HG03439 (cell line): ENCODE results near the gene KRT39.
"Not testable (repeated sequence)": the region's sequence is repeated elsewhere in the genome, so short reads cannot be mapped to it uniquely, and the experiment has no call there.

ENCODE experiments used
- ATAC-seq: cut with Tn5 transposase; IDR thresholded peaks from one replicate; pipeline ENCODE4 v1.9.1; 2021; ENCODE audit warnings: mild to moderate bottlenecking, moderate library complexity; ENCODE audit not compliant: unreplicated experiment

The KRT39 gene

GRCh38 chr17:40966848-40967247 is at the start of gene KRT39:
Gene KRT39, minus strand, starts transcription at chr17:40966948. Its CDS starts 92 bp downstream, at chr17:40966856.
- no peak for ATAC-seq

- ATAC-seq: no peak
Observed at GRCh38 chr17:41015454-41015853, 48.7 kb upstream of the KRT39 start.

- no peak for ATAC-seq
Observed at GRCh38 chr17:41013606-41014005, 46.9 kb upstream of the KRT39 start.

- no peak for ATAC-seq
Observed at GRCh38 chr17:41013181-41013580, 46.4 kb upstream of the KRT39 start.

- no peak for ATAC-seq
Observed at GRCh38 chr17:41012326-41013120, 45.8 kb upstream of the KRT39 start.

GRCh38 chr17:41010441-41010840 is 43.7 kb upstream of the KRT39 start:
- no peak for ATAC-seq

GRCh38 chr17:41009936-41010335 is 43.2 kb upstream of the KRT39 start:
- ATAC-seq: no peak

- ATAC-seq: no peak
Observed at GRCh38 chr17:41009301-41009760, 42.6 kb upstream of the KRT39 start.

- ATAC-seq: no peak
Observed at GRCh38 chr17:41008811-41009210, 42.1 kb upstream of the KRT39 start, which contains the start of gene KRTAP3-1. Gene KRTAP3-1, minus strand, starts transcription at chr17:41009128. Its CDS starts 54 bp downstream, at chr17:41009074.

GRCh38 chr17:41004397-41004796 is 37.6 kb upstream of the KRT39 start:
- no peak for ATAC-seq

GRCh38 chr17:41003926-41004325 is 37.2 kb upstream of the KRT39 start:
- no peak for ATAC-seq

- no peak for ATAC-seq
Observed at GRCh38 chr17:41002814-41003213, 36.1 kb upstream of the KRT39 start.

- ATAC-seq: no peak
Observed at GRCh38 chr17:41001795-41002194, 35.0 kb upstream of the KRT39 start.

GRCh38 chr17:40999563-40999962 is 32.8 kb upstream of the KRT39 start, which contains the start of gene KRTAP3-2:
Gene KRTAP3-2, minus strand, starts transcription at chr17:40999906. Its CDS starts 53 bp downstream, at chr17:40999853.
- not testable (repeated sequence) for ATAC-seq

- ATAC-seq: no peak
Observed at GRCh38 chr17:40997361-40997760, 30.6 kb upstream of the KRT39 start.

- ATAC-seq: no peak
Observed at GRCh38 chr17:40996829-40997228, 30.1 kb upstream of the KRT39 start.

GRCh38 chr17:40995116-40995515 is 28.4 kb upstream of the KRT39 start:
- no peak for ATAC-seq

GRCh38 chr17:40993839-40994238 is 27.1 kb upstream of the KRT39 start, which contains the start of gene KRTAP3-3:
Gene KRTAP3-3, minus strand, starts transcription at chr17:40994164. Its CDS starts 67 bp downstream, at chr17:40994097.
- no peak for ATAC-seq

GRCh38 chr17:40993084-40993483 is 26.3 kb upstream of the KRT39 start:
- no peak for ATAC-seq

GRCh38 chr17:40992666-40993065 is 25.9 kb upstream of the KRT39 start:
- ATAC-seq: no peak

- no peak for ATAC-seq
Observed at GRCh38 chr17:40986920-40987319, 20.2 kb upstream of the KRT39 start.

GRCh38 chr17:40984226-40984625 is 17.5 kb upstream of the KRT39 start, which contains the start of gene KRT40:
Gene KRT40, minus strand, starts transcription at chr17:40984326. Its CDS starts 53 bp downstream, at chr17:40984273.
- no peak for ATAC-seq
